Parathyroid adenoma (tissue), 2 donors: Measurements from ENCODE around the gene PLCH1.
A peak's percentile ranks its signal among the peaks of the same experiment; 100 is the strongest.

Source experiments
- H2AFZ ChIP-seq: fragments of 300-600 bp; sonication (generic); one replicate; pipeline ENCODE4 v1.7.0; 2017; ENCODE audit warnings: antibody characterized with exemption, mild to moderate bottlenecking
- H3K27ac ChIP-seq: fragments of 300-600 bp; sonication (generic); one replicate; pipeline ENCODE4 v1.7.0; 2017
- H3K27me3 ChIP-seq: fragments of 300-600 bp; sonication (generic); one replicate; pipeline ENCODE4 v1.7.0; 2017; ENCODE audit warnings: low read length; ENCODE audit not compliant: control insufficient read depth, insufficient read depth
- H3K36me3 ChIP-seq: fragments of 300-600 bp; sonication (generic); one replicate; pipeline ENCODE4 v1.7.0; 2017; ENCODE audit warnings: low read length; ENCODE audit not compliant: control insufficient read depth, insufficient read depth
- H3K4me1 ChIP-seq: fragments of 300-600 bp; sonication (generic); one replicate; pipeline ENCODE4 v1.7.0; 2017; ENCODE audit warnings: control low read depth
- H3K4me2 ChIP-seq: fragments of 300-600 bp; sonication (generic); one replicate; pipeline ENCODE4 v1.7.0; 2017; ENCODE audit warnings: low read length
- H3K4me3 ChIP-seq: fragments of 300-600 bp; sonication (generic); one replicate; pipeline ENCODE4 v1.7.0; 2017; ENCODE audit warnings: low read depth, low read length
- H3K79me2 ChIP-seq: fragments of 300-600 bp; sonication (generic); one replicate; pipeline ENCODE4 v1.7.0; 2017; ENCODE audit warnings: control low read depth
- H3K9ac ChIP-seq: fragments of 300-600 bp; sonication (generic); one replicate; pipeline ENCODE4 v1.7.0; 2017; ENCODE audit warnings: mild to moderate bottlenecking
- H3K9me3 ChIP-seq: fragments of 300-600 bp; sonication (generic); one replicate; pipeline ENCODE4 v1.7.0; 2017; ENCODE audit warnings: low read length; ENCODE audit not compliant: control insufficient read depth
- TF ChIP-seq, protein P1 (sequence below): fragments of 300-600 bp; sonication (generic); IDR thresholded peaks from one replicate; pipeline ENCODE4 v1.7.0; 2017; ENCODE audit warnings: antibody characterized with exemption, mild to moderate bottlenecking
- donor health status: primary hyperparathyroidism.

The PLCH1 gene

DNA sequence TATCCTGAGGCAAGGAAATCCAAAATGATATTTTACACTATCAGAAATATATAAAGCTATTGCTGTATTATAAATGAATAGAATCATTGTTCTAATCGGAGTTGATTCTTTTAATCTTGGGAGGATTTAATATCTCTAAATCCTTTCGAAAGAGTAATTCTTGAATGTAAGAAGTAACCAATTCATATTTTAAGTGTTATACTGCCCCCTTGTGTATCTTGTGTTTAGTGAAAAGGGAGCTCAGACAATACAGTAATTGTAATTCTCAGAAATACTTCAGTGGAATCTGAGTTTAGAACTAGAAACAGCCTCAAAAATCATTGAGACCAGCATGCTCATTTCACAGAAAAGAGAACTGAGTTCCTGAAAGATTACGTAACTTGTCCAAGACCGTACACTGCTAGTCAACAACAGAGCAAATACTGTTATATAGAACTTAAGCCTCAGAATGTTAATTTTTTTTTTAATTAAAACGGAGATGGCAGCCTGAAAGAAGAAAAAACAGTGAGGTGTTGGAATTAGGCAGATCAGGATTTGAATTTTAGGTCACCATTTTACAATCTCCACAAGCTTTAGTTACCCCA is 42.9 kb downstream of the PLCH1 start:
- no peaks in the 10 kb centered on the region for H3K27me3 ChIP-seq
- TF ChIP-seq, protein P1, sequence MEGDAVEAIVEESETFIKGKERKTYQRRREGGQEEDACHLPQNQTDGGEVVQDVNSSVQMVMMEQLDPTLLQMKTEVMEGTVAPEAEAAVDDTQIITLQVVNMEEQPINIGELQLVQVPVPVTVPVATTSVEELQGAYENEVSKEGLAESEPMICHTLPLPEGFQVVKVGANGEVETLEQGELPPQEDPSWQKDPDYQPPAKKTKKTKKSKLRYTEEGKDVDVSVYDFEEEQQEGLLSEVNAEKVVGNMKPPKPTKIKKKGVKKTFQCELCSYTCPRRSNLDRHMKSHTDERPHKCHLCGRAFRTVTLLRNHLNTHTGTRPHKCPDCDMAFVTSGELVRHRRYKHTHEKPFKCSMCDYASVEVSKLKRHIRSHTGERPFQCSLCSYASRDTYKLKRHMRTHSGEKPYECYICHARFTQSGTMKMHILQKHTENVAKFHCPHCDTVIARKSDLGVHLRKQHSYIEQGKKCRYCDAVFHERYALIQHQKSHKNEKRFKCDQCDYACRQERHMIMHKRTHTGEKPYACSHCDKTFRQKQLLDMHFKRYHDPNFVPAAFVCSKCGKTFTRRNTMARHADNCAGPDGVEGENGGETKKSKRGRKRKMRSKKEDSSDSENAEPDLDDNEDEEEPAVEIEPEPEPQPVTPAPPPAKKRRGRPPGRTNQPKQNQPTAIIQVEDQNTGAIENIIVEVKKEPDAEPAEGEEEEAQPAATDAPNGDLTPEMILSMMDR = peak; percentile 77

DNA sequence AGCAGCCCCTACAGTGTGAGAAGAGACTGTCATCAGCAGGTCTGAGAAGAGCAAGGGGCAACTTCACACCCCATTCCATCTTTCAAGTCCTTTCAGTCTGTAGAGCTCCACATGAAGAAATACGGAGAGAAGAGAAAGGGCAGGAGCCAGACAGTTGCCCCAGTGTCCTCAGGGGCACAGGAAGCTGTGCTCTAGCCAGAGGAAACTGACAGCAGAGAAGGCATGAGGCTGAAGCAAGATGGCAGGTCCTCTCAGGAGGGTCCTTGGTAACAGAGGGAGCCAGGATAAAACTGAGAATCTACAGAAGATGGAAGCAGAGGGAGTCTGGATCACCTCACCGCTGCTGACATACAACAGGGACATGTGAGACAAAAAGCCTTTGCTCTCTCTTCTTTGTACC is 47.3 kb downstream of the PLCH1 start:
- no peaks in the 10 kb centered on the region for H3K79me2 ChIP-seq
- H3K9ac ChIP-seq = no peak overlapping the region
- H3K4me2 ChIP-seq = no peak overlapping the region
- H3K4me1 ChIP-seq = peaks cover 12% of the 10 kb centered on the region
- H3K4me3 ChIP-seq = no peak overlapping the region
- no peaks in the 10 kb centered on the region for H3K36me3 ChIP-seq
- H3K27me3 ChIP-seq = no peaks in the 10 kb centered on the region
- H3K27ac ChIP-seq = no peak overlapping the region
- no peaks in the 10 kb centered on the region for H3K9me3 ChIP-seq
- H2AFZ ChIP-seq = peak overlapping the region; percentile 15
- TF ChIP-seq, protein P1 = no peak

More for the DNA sequence above, 42.9 kb downstream of the PLCH1 start:
- H3K4me1 ChIP-seq = peaks cover 12% of the 10 kb centered on the region
- no peaks in the 10 kb centered on the region for H3K79me2 ChIP-seq
- peak overlapping the region; percentile 79 for H2AFZ ChIP-seq
- no peaks in the 10 kb centered on the region for H3K36me3 ChIP-seq
- no peaks in the 10 kb centered on the region for H3K9me3 ChIP-seq
- H3K4me2 ChIP-seq = no peak overlapping the region
- H3K4me3 ChIP-seq = no peak overlapping the region
- H3K27ac ChIP-seq = peak overlapping the region; percentile 45
- H3K9ac ChIP-seq = no peak overlapping the region

DNA sequence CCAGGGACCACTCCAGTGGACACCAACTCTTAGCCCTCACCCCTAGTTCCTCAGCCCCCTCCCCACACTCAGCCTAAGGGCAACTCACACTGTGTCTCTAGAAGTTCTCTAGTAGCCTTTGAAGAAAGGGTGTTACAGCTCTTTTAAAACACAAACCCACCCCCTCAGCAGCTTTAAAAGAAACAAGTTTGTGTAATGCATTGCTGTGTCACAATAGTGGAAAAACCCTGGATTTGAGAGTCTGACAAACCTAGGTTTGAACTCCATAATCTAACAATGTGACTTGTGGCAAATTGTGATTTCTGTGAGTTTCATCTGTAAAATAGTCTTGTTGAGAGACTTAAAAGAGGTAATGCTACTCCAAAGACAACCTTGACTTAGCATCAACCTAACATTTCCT is 54.0 kb downstream of the PLCH1 start:
- H3K4me3 ChIP-seq = no peak overlapping the region
- TF ChIP-seq, protein P1 = no peak
- no peak overlapping the region for H3K9ac ChIP-seq

DNA sequence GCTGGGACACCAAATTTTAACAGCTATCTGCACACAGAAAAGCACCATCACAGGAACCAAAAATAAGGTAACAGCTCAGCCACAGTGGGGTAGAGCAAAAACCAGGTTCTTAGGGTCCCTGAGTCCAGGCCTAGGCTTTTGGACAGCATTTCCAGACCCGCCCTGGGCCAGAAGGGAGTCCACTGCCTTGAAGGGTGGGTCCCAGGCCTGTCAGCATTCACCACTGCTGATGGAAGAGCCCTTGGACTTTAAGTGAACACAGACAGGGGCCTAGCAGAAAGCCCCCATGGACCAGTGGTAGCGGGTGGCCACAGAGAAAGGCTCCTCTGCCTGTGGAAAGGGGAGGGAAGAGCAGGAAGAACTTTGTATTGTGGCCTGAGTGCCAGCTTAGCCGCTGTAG is 56.4 kb downstream of the PLCH1 start:
- H3K79me2 ChIP-seq = no peaks in the 10 kb centered on the region
- no peaks in the 10 kb centered on the region for H3K9me3 ChIP-seq
- TF ChIP-seq, protein P1 = no peak
- no peak overlapping the region for H3K9ac ChIP-seq
- no peak overlapping the region for H3K4me3 ChIP-seq
- H3K4me1 ChIP-seq = no peaks in the 10 kb centered on the region
- no peak overlapping the region for H3K4me2 ChIP-seq
- no peak overlapping the region for H3K27ac ChIP-seq
- no peak overlapping the region for H2AFZ ChIP-seq
- no peaks in the 10 kb centered on the region for H3K36me3 ChIP-seq
- no peaks in the 10 kb centered on the region for H3K27me3 ChIP-seq

More for the DNA sequence above, 54.0 kb downstream of the PLCH1 start:
- Histone ChIP-seq H3K4me2 (no peak overlapping the region), H2AFZ (no peak overlapping the region), H3K9me3 (no peaks in the 10 kb centered on the region), H3K36me3 (no peaks in the 10 kb centered on the region), H3K27me3 (no peaks in the 10 kb centered on the region), H3K79me2 (no peaks in the 10 kb centered on the region), H3K4me1 (no peaks in the 10 kb centered on the region), H3K27ac (no peak overlapping the region)

DNA sequence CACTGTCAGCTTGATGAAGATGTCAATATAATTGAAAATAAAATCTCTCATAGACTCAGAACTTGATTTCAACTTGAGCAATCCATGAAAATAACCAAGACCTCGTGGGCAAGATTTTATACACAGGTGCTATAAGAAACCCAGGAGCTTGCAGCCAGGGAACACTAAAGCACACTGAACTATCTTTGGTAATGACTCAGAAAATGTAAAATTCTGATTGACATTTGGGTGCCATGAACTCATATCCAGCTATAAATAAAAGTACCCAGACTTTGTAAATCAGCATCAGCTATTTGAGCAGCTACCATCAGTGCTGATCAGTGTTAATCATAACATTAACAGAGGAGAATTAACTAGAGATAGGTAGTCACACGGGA is 61.5 kb downstream of the PLCH1 start:
- Histone ChIP-seq H3K4me2 (no peak overlapping the region), H3K9ac (no peak overlapping the region), H3K9me3 (no peaks in the 10 kb centered on the region), H3K4me1 (no peaks in the 10 kb centered on the region), H3K4me3 (no peak overlapping the region), H3K79me2 (no peaks in the 10 kb centered on the region), H3K27me3 (no peaks in the 10 kb centered on the region), H3K36me3 (no peaks in the 10 kb centered on the region), H3K27ac (no peak overlapping the region), H2AFZ (no peak overlapping the region)
- TF ChIP-seq, protein P1 = no peak
